ENCODE results near the gene HJURP. TPM values are rescaled to one million over a fixed set of nuclear protein-coding genes. Genes with fewer than 3 reads are reported as not detected.
A peak's percentile ranks its signal among the peaks of the same experiment; 100 is the strongest.

The HJURP gene
- polyA plus RNA-seq, 1 experiment = 12.2 TPM

DNA sequence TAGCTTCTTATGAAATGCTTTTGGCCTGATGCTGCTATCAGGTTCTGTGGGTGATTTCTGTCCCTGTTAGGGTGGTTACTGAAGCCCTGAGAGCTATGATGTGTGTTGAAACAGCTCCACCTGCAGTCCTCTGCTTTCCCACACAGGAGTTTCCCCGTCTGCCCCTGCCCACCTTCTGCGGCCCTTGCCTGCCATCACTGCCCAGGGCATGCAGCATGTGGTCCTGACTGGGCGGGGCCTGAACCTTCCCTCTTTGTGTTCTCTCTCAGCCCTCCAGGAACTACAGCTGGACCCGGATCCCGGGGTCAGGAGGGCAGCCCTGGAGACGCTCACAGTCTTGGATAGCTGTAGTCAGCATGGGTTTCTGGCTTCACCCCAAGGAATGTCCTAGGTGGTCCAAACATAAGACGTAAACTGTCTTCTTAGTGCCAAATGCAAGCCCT, 21.4 kb downstream of the HJURP start:
- peak; percentile 42 for DNase-seq (ENCODE audit: low read depth, low spot score)
- H3K9me3 ChIP-seq (ENCODE audit: control insufficient read depth, insufficient read depth, low read length) = no peaks in the 10 kb centered on the region
- CTCF ChIA-PET = interaction anchor here (0.6 to 1.6 kb wide), 9 partner anchors 16 to 1284 kb away, joined by 3 to 19 read pairs (median 3); no protein-coding TSS in a partner anchor
- H3K27ac ChIP-seq (ENCODE audit: low read depth, low read length) = peak overlapping the region; percentile 65
- H3K4me3 ChIP-seq (ENCODE audit: low read depth, low read length) = no peak overlapping the region
- POLR2A ChIA-PET = interaction anchor here (1.2 kb wide), 1 partner anchor 9 kb away, joined by 4 read pairs; no protein-coding TSS in a partner anchor
- no peaks in the 10 kb centered on the region for H3K27me3 ChIP-seq (ENCODE audit: control insufficient read depth, insufficient read depth, low read length)
- TF ChIP-seq, protein P1, sequence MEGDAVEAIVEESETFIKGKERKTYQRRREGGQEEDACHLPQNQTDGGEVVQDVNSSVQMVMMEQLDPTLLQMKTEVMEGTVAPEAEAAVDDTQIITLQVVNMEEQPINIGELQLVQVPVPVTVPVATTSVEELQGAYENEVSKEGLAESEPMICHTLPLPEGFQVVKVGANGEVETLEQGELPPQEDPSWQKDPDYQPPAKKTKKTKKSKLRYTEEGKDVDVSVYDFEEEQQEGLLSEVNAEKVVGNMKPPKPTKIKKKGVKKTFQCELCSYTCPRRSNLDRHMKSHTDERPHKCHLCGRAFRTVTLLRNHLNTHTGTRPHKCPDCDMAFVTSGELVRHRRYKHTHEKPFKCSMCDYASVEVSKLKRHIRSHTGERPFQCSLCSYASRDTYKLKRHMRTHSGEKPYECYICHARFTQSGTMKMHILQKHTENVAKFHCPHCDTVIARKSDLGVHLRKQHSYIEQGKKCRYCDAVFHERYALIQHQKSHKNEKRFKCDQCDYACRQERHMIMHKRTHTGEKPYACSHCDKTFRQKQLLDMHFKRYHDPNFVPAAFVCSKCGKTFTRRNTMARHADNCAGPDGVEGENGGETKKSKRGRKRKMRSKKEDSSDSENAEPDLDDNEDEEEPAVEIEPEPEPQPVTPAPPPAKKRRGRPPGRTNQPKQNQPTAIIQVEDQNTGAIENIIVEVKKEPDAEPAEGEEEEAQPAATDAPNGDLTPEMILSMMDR (IDR thresholded peaks at IDR 0.05; ENCODE audit: low read depth, low read length) = peak; percentile 55

DNA sequence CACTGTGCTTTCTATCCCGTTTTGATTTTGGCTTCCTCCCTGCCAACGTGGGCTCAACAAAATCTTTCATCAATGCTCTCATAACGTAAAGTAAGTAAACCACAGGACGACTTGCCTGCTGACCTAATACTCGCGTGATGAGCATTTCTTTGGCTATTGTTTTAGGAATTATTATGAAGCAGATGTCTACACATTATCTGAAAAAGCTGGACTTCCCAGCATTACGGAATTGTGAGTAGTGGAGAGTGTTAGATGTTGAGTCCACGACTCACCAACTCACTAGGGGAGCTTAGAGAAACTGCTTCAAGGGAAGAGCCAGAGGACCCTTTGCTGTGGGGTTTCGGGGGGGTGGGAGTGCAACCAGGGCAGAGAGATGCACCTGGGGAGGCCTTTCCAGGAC, 21.9 kb downstream of the HJURP start:
- ChIA-PET CTCF (interaction anchor here (0.6 to 1.6 kb wide), 6 partner anchors 16 to 1284 kb away, joined by 3 to 19 read pairs (median 3); no protein-coding TSS in a partner anchor), POLR2A (interaction anchor here (1.2 kb wide), 1 partner anchor 10 kb away, joined by 4 read pairs; no protein-coding TSS in a partner anchor)
- TF ChIP-seq, protein P1 (IDR thresholded peaks at IDR 0.05; ENCODE audit: low read depth, low read length) = no peak
- DNase-seq (ENCODE audit: low read depth, low spot score) = peak; percentile 27
- Histone ChIP-seq H3K27ac (ENCODE audit: low read depth, low read length) (peak overlapping the region; percentile 65), H3K27me3 (ENCODE audit: control insufficient read depth, insufficient read depth, low read length) (no peaks in the 10 kb centered on the region), H3K4me3 (ENCODE audit: low read depth, low read length) (no peak overlapping the region), H3K9me3 (ENCODE audit: control insufficient read depth, insufficient read depth, low read length) (no peaks in the 10 kb centered on the region)

GRCh38 chr2:233831861-233832260, 22.5 kb downstream of the HJURP start:
- Histone ChIP-seq H3K4me3 (ENCODE audit: low read depth, low read length) (no peak overlapping the region), H3K27ac (ENCODE audit: low read depth, low read length) (peak overlapping the region; percentile 57), H3K9me3 (ENCODE audit: control insufficient read depth, insufficient read depth, low read length) (no peaks in the 10 kb centered on the region), H3K27me3 (ENCODE audit: control insufficient read depth, insufficient read depth, low read length) (no peaks in the 10 kb centered on the region)
- CTCF ChIA-PET = interaction anchor here (0.7 to 1.6 kb wide), 2 partner anchors 383 to 1285 kb away, joined by 3 to 19 read pairs; no protein-coding TSS in a partner anchor
- no peak for DNase-seq (ENCODE audit: low read depth, low spot score)
- TF ChIP-seq, protein P1 (IDR thresholded peaks at IDR 0.05; ENCODE audit: low read depth, low read length) = no peak
- POLR2A ChIA-PET = no interaction called here

- ChIA-PET POLR2A (no interaction called here), CTCF (no interaction called here)
Measured at GRCh38 chr2:233831011-233831721, 23.2 kb downstream of the HJURP start.

More at GRCh38 chr2:233831011-233831721, 23.2 kb downstream of the HJURP start:
- H3K9me3 ChIP-seq (ENCODE audit: control insufficient read depth, insufficient read depth, low read length) = no peaks in the 10 kb centered on the region
- no peaks in the 10 kb centered on the region for H3K27me3 ChIP-seq (ENCODE audit: control insufficient read depth, insufficient read depth, low read length)
- no peak overlapping the region for H3K4me3 ChIP-seq (ENCODE audit: low read depth, low read length)
- TF ChIP-seq, protein P1 (IDR thresholded peaks at IDR 0.05; ENCODE audit: low read depth, low read length) = no peak
- no peak overlapping the region for H3K27ac ChIP-seq (ENCODE audit: low read depth, low read length)
- no peak for DNase-seq (ENCODE audit: low read depth, low spot score)

Measured in AG04450 (cell line).